Ureter (tissue), 1 donor: Measurements from ENCODE around the gene COA1. TPM values are rescaled to one million over a fixed set of nuclear protein-coding genes. Genes with fewer than 3 reads are reported as not detected.
"Not testable (repeated sequence)": the region's sequence is repeated elsewhere in the genome, so short reads cannot be mapped to it uniquely, and the experiment has no call there.

ENCODE experiments used
- DNase-seq: peaks from one replicate; pipeline ENCODE4 v3.0.0-alpha.2; 2020; ENCODE audit warnings: low spot score
- total RNA-seq: library from RNA; stranded (reverse); gene quantifications from one replicate; pipeline ENCODE4 v1.2.4, GENCODE V29; 2023
- donor health status: DM: yes; HTN: yes; CAD: no.

COA1 gene
- total RNA-seq, 1 donor from 2014 or later, result 76.2 TPM

DNA sequence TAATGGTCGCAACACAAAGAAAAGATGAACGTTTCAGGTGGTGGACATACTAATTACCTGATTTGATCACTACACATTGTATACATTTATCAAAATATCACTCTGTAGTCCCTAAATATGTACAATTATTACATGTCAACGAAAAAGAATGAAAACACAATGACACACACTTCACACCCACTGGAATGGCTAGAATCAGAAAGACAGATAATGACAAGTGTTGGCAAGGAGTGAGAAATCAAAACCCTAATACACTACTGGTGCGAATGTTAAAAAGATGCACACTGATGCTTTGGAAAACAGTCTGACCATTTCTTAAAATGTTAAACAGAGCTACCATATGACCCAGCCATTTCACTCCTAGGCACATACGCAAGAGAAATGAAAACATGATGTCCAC lies 2.3 kb downstream of the COA1 start:
- no peak for DNase-seq

DNA sequence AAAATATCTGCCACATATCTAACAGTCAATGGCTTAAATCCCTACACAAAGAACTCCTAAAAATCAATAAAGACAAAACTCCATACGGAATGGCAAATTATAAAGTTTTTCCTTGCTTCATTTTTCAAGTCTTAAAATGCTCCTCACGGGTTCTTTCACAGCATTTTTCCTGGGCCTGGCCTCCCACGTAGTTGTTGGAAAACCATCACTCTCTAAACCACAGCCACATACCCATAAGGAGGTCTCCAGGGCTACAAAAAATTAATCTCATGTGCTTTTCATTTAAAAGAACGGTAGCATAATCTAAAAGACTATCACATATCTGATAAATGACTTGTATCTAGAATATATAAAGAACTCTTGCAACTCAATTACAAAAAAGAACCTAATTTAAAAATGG lies 2.9 kb downstream of the COA1 start:
- DNase-seq, result no peak

DNA sequence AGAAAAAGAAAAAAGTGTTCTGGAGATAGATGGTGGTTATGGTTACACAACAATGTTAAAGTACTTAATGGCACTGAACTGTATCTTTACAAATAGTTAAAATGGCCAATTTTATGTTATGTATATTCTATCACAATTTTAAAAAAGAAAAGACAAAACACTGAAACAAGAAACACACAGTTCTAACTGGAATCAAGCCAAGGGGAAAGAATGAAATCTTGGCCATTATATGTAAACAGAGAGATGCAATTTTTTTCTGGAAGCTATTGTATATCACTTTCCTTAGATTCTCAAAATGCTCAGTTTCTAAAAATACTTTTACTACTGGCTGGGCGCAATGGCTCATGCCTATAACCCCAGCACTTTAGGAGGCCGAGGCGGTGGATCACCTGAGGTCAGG lies 4.1 kb downstream of the COA1 start:
- no peak for DNase-seq

DNA sequence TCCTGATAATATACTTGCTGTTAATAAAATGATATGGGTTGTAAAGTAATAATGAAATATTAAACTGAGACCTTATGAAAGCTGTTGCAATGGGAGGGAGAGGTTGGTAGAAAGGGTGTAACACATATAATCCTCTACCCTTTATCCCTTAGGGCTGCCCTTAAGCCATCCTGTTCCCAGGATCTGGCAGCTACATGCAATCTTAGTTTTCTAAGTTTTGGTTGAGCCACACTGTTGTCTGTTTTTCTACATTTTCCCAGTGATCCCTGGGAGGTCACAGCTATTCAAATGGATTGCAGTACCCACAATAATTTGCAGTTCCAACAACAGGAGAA lies 6.3 kb downstream of the COA1 start:
- no peak for DNase-seq

DNA sequence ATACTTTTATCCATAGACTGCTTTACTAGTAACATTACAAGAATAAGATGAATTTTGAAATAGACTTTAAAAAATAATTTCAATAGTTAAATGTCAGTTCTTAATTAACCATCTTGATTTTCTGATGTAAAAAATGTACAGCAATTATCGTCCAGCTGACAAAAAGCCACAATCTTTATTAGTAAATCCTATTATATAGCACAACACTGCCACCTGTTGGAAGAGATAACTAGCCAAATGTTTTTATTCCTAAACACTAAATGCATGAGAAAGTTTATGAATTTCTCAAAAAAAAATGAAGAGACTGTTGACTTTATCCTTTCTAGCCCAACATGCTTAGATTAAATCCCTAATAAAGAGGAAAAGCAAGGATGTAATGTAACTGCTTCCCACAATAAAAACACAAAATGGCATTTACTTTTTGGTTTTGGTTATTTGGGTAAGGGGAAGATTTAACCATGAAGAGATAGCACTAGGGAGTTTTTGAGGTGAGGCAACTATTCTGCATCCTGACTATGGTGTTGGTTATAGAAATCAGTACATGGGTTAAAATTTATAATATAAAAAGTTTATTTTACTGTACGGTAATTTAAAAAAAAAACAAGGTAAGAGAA lies 8.0 kb downstream of the COA1 start:
- DNase-seq, result no peak

DNA sequence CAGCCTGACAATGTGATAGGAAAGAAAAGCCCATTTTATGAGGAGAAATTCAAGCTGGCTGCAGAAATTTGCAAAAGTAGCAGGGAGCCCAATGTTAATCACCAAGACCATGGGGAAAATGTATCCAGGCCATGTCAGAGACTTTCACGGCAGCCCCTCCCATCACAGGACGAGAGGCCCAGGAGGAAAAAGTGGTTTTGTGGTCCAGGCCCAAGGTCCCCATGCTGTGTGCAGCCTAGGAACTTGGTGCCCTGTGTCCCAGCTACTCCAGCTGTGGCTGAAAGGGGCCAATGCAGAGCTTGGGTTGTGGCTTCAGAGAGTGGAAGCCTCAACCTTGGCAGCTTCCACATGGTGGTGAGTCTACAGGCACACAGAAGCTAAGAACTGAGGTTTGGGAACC lies 12.7 kb downstream of the COA1 start:
- DNase-seq, result no peak

DNA sequence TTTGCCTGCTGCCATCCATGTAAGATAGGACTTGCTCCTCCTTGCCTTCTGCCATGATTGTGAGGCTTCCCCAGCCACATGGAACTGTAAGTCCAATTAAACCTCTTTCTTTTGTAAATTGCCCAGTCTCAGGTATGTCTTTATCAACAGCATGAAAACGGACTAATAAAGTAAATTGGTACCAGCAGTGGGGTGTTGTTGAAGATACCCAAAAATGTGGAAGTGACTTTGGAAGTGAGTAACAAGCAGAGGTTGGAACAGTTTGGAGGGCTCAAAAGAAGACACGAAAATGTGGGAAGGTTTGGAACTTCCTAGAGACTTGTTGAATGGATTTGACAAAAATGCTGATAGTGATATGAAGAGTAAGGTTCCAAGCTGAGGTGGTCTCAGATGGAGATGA lies 13.4 kb downstream of the COA1 start:
- not testable (repeated sequence) for DNase-seq

DNA sequence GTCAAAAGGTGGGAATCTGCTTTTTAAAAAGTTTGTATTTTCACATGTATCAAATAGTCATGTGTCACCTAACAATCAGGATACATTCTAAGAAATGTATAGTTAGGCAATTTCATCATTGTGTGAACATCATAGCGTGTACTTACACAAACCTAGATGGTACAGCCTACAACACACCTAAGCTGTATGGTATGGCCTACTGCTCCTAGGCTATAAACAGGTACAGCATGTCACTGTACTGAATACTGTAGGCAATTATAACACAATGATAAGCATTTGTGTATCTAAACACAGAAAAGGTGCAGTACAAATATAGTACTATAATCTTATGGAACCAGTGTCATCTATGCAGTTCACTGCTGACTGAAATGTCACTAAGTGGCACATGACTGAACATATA lies 17.8 kb downstream of the COA1 start:
- no peak for DNase-seq

DNA sequence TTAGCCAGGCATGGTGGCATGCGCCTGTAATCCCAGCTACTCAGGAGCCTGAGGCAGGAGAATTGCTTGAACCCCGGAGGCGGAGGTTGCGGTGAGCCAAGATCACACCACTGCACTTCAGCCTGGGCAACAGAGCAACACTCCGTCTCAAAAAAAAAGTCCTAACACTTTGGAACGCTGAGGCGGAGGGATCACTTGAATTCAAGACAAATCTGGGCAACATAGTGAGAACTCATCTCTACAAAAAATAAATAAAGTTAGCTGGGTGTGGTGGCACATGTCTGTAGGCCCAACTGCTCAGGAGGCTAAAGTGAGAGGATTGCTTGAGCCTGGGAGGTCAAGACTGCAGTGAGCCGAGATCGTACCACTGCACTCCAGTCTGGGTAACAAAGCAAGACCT lies 21.3 kb downstream of the COA1 start:
- not testable (repeated sequence) for DNase-seq

DNA sequence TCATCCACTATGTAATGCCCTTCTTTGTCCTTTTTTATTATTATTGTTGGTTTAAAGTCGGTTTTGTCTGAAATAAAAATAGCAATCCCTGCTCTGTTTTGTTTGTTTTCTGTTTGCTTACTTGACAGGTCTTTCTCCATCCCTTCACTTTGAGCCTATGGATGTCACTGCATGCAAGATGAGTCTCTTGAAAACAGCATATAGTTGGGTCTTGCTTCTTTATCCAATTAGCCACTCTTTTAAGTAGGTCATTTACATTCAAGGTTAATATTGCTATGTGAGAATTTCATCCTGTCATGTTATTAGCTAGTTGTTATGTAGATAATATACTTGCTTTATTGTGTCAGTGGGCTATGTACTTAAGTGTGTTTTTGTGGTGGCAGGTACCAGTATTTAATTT lies 25.8 kb downstream of the COA1 start:
- no peak for DNase-seq

DNA sequence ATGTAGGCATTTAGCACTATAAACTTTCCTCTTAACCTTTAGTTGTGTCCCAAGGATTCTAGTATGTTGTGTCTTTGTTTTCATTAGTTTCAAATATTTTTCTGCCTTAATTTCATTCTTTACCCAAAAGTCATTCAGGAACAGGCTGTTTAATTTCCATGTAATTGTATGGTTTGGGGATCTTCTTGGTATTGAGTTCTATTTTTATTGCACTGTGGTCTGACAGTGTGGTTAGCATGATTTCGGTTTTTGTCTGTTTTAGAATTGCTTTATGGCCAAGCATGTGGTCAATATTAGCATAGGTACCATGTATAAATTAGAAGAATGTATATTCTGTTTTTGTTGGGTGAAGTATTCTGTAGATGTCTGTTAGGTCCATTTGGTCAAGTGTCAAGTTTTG lies 26.3 kb downstream of the COA1 start:
- no peak for DNase-seq

DNA sequence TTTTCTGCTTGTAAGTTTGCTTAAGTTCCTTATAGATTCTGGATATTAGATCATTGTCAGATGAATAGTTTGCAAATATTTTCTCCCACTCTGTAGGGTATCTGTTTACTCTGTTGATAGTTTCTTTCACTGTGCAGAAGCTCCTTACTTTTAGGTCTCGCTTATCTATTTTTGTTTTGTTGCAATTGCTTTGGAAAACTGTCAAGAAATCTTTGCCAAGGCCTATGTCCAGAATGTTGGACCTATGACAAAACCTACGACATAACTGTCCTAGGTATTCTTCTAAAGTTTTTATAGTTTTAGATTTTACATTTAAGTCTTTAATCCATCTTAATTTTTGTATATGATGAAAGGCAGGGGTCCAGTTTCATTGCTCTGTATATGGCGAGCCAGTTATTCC lies 27.4 kb downstream of the COA1 start:
- DNase-seq, result no peak

DNA sequence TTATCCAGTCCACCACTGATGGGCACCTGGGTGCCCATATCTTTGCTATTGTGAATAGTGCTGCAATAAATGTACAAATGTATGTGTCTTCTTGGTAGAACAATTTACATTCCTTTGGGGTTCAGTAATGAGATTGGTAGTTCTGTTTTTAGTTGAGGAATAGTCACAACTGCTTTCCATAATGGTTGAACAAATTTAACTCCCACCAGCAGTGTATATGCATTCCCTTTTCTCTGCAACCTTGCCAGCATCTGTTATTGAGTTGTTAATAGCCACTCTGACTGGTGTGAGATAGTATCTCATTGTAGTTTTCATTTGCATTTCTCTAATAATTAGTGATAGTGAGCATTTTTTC lies 27.8 kb downstream of the COA1 start:
- DNase-seq, result no peak

DNA sequence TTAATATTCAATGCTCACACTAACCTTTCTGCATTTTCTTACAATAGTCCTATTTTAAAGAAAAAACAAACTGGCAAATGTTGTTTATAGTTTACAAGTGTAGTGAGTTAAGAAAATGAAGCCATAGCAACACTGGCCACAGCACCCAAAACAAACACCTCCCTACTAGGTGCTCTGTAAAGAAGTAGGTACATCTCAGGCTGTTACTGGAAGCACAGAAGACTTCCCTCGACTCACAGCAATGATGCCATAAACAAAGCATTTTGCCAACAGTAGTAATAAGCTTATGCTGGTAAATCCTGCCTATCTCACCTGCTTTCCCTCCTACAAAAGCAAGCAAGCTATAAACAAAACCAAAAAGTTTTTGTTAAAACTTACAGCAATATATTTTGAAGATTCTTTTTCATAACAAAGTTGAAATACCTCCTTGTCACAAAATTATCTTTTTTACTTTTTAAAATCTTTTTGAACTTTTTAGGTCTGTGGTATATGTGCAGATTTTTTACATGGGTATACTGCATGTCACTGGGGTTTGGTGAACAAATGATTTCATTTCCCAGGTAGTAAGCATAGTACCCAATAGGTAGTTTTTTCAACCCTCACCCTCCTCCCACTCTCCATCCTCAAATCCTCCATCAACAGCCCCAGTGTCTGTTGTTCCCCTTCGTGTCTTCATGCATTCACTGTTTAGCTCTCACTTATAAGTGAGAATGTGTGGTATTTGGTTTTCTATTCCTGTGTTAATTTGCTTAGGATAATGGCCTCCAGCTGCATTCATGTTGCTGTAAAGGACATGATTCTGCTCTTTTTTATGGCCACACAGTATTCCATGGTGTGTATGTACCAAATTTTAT lies 28.4 kb downstream of the COA1 start:
- no peak for DNase-seq

DNA sequence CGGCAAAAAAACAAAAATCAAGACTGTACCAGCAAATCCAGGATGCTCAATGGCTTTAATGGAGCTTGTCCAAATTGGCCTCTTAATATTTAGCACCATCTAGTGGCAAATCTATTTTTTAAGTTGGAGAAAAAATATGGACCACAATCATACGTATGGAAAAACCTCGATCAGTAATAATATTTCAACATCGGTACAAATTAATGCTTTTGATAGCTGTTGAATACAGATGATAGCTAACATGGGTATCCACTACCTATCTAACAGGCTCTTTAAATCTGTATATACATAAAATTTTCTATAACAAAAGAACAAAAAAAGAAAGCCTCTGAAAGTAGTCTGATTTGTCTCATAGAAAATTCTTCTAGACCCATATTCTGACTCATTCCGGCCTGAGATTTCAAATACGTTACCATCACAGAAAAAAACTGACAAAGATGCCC lies 29.2 kb downstream of the COA1 start:
- DNase-seq, result no peak

DNA sequence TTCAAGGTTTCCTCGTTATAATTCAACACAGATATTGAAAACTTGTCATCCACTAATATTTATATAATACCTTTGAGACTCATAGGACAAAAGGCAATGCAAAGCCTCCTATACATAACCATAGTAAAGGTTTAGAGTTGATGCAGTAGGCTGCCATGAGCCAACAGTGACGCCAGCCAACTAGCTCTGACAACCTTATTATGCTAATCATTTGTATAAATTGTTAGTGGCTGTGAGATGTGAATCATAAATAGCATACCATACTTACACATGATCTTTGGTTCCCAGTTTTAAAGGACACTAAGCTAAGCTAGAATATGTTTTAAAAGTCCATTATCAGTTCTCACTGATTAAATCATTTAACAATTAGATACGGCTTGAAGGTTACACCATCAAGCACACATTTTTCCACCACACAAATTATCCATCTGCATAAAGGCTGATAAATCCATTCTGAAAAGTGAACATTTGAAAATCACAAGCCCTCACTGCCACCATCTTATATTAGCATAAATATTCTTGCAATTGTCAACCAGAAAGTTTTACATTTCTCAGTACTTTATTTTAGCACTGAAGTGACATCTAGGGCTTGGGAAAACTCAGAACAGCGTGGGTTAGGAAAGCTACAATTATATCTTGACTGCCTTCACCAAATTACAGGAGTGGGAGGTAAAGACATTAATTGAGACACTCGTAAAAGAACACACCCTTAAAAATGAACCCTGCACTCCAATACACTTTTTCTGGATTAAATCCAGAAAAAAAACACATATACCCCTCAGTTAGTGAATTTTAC lies 30.7 kb downstream of the COA1 start:
- DNase-seq, result no peak

DNA sequence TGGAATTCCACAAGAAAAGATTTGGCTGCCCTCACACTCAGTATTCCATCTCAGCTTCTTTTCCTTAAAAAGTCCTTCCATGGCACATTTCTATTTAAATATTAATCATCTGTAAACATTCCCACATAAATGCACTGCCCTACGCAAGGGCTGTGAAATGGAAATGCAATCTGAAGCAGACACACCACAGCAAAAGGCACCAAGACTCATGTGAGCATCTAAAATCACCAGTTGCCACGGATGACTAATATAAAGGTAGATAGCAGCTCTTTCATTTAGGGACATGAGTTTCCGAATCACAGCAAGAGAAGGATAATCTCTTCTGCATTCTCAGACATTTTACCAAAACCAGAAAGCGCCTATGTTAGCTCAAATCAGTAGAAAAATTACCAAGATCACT lies 31.6 kb downstream of the COA1 start:
- DNase-seq, result no peak

DNA sequence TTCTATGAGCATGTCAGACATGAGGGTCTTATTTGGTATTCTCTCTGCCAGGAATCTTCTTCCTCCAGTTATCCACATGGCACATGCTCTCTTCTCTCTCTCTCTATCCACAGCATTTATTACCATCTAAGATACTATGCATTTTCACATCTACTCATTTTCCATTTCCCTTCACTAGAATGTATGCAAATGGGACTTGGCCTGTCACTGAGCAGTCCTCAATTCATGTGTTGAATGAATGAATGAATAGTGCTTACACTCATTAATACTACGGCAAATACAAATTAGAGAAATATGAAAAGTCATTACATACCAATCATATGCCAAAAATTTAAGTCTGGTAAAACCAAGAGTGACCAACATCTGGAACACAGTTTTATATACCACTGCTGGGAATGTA lies 34.0 kb downstream of the COA1 start:
- no peak for DNase-seq

DNA sequence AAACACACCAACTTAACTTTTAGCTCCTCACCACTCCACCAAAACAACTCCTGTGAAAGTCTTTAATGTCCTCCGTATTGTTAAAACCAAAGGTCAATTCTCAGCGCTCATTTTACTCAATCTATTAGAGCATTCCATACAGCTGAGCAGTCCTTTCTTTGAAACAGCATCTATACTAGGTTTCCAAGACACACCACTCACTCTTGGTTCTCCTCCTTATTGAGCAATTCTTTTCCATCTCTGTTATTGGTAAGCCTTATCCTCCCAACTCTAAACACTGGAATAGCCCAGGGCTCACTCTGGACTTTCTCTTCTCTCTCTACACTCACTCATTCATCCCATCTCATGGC lies 34.9 kb downstream of the COA1 start:
- DNase-seq, result no peak

DNA sequence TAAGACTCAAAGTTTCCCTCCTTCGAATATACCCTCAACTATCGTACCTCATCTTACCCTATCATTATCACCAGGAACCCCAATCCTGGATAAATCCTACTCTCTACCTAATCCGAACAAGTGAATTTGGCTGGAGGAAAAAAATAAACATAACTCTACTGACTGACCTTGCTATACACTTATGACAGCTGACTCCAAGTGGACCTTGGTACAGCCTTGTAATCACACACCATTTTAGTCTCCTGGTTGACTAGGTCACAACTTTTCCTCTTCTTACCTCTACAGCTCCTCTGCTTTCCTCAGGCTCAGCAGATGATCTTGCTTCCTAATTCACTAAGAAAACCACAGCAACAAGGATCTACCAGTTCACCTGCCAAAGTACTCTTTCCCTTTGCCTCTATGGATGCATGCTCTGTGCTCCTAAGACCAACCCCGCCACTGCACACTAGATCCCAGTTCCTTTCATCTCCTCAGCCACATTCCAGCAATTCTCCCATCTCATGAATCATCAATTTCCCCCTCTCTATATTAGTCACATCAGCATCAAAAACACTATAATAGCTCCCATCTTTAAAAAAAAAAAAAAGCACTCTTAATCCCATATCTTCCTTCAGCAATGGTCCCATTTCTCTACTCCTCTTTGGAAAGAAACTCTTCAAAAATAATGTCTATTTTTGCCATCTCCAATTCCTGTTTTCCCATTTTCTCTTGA lies 35.5 kb downstream of the COA1 start:
- DNase-seq, result no peak

DNA sequence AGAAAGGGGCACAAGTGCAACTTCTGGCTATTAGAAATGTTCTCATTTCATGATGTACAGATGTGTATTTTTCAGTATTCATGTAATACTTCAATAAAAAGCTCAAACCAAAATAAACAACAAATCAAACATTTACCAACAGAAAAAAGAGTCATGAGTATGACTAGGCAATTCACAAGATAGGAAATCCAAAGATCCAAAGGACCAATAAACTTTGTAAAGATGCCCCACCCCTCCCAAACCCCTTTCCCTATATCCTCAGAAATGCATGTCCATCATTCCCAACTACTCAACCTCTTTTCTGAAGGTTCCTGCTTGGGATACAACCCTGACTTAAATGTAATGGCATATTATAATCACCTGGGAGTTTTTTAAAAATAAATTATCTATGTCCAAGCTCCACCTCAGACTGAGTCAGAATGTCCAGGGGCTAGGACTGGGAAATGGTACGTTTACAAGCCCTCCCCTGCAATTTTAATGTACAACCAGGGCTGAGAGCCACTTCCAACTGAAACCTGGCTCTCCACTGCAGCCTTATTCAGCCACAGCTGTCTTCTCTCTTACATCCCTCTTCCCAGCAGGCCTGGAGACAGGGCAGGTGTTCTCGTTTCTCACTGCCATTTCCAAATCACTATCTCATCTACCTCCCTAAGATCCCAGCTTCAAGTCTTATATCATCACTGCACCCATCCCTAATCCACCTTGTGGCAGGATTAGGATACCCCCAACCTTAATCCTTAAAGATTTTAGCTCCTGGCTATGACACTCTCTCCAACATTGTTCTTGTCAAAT lies 36.5 kb downstream of the COA1 start:
- no peak for DNase-seq

DNA sequence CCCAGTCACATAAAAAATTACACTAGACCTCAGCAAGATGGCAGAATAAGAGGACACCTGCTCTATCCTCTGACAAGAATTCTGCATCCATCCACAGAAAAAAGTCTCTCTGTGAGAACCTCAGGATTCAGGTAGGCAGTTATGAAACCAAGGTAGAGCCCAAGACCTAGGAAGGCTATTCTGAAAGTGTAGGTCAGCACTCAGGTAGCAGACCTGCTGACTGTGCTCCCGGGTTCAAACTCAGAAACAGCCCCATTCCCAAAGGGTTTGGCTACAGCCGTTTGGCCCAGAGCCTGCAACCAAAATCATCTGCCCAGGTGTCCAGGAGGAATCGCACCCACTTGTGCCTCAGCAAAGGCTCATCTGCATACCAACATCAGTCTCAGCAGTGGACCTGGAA lies 37.7 kb downstream of the COA1 start:
- DNase-seq, result no peak
